OCI-LY3 (cell line): ENCODE measurements around the gene SRP14.

Experiments
- CTCF ChIP-seq: fragments of 200-600, 300-600 bp; sonication (generic); IDR thresholded peaks from 2 replicates; pipeline ENCODE4 v1.5.1; 2014; ENCODE audit warnings: antibody characterized with exemption, low read length, low read depth
- EZH2phosphoT487 ChIP-seq: fragments of 200-600 bp; shearing (Covaris generic); IDR thresholded peaks from 2 replicates; pipeline ENCODE4 v1.6.1; 2018; ENCODE audit warnings: antibody characterized with exemption, mixed run types, low read depth

DNA sequence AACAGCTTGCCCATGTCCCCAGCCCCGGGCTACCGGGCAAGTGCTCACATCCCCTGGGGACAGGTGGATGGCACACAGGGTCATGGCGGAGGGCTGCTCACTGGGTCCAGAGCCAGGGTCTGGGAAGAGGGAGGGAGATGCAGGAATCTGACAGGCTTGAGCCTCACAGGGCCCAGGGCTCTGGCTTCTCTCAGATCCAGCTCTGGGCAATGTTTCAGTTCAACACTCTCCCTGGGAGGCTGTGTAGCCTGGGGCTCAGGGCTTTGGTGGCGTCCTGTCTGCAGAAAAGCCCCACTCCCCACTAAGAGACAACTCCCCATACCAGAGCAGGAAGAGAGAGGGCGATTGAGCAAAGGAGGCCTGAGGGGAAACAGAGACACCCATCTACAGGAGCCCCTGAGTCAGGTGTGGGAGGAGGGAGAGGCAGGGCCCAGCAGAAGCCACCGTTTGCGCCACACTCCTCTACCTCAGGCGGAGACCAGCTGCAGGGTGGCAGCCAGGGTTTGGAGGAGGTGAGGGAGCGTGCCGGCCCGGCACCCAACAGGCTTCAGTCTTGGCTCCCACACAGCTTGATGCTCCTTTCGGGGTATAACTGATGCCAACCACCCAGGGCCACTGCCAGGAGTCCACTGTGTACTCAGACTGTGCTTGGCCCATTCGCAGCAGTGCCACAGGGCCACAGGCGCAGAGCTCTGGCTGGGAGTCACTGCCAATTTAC lies 16.8 kb upstream of the SRP14 start:
- TF ChIP-seq CTCF, result no peak
- no peak for TF ChIP-seq EZH2phosphoT487
